ENCODE measurements around the gene CLEC11A.

The CLEC11A gene

GRCh38 chr19:50705422-50706019, 17.6 kb upstream of the CLEC11A start:
- no peak for DNase-seq

DNA sequence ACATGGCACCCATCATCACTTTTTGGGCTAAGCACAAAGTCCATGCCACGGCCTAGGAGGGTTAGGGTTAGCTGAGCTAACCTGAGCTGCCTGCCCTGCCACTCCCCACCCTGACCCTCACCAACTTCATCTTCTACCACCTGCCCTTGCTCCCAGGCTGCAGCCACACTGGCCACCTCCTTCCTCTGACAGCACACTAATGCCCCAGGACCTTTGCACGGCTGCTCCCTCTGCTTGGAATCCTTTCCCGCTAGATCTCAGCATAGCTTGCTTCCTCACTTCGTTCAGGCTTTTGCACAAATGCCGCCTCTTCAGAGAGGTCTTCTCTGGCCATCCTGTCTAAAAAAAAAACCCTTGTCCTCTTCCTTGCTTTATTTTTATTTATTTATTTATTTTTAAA, 16.8 kb upstream of the CLEC11A start:
- no peak for DNase-seq

GRCh38 chr19:50708179-50708879, 14.8 kb upstream of the CLEC11A start:
- DNase-seq, result no peak

GRCh38 chr19:50710094-50710493, 13.1 kb upstream of the CLEC11A start:
- DNase-seq, result no peak

DNA sequence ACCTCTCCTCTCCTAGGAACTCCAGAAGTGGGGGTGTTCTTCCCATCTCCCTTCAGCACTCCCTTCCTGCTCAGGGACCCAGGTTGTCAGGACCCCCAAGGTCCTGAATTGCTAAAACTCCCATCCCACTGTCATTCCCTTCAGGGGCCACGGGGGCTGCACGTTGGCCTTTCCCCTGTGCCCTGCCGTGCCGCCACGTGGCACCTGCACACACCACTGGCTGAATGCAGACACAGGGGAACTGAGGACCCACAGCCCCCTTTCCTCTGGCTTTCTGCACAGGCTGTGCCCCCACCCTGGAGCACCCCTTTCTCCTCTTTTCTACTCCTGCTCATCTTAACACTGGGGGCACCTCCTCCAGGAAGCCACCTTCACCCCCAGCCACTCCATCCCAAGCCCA, 12.6 kb upstream of the CLEC11A start:
- no peak for DNase-seq

DNA sequence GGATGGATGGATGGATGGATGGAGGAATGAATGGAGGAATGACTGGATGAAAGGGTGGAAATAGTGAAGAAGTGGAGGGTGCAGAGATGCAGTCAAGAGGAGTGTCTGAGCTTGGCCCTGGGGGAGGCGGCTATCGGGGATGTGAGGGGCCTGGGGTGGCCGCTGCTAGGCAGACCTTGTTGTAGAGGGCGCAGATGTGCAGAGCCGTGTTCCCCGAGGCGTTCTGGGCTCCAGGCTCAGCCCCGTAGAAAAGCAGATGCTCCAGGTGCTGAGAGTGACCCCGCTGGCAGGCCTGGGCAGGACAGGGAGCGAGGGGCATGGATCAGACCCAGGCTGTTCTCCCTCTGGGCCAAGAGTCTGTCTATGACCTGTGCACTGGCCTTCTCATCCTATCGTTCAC, 12.0 kb upstream of the CLEC11A start:
- no peak for DNase-seq

DNA sequence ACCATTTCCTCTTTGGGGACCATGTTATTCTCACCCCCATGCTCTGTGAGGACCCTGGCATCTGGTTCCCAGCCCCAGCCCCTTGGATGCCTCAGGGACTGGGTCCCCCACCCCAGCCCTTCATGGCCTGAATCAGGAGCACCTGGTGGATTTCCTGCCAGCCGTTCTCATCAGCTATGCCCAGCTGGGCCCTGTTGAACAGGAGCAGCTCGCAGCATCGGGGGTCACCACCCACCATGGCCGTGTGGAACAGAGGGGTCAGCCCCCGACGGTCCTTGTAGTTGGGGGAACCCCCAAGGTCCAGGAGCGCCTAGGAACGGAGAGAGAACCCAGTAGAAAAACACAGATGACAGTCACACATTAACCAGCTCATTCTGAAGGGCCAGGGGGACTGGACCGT, 11.4 kb upstream of the CLEC11A start:
- no peak for DNase-seq

- no peak for DNase-seq
Measured at GRCh38 chr19:50712833-50713232, 10.3 kb upstream of the CLEC11A start.

- DNase-seq, result no peak
Measured at GRCh38 chr19:50713556-50714236, 9.5 kb upstream of the CLEC11A start.

GRCh38 chr19:50716178-50717025, 6.8 kb upstream of the CLEC11A start:
- DNase-seq, result no peak

DNA sequence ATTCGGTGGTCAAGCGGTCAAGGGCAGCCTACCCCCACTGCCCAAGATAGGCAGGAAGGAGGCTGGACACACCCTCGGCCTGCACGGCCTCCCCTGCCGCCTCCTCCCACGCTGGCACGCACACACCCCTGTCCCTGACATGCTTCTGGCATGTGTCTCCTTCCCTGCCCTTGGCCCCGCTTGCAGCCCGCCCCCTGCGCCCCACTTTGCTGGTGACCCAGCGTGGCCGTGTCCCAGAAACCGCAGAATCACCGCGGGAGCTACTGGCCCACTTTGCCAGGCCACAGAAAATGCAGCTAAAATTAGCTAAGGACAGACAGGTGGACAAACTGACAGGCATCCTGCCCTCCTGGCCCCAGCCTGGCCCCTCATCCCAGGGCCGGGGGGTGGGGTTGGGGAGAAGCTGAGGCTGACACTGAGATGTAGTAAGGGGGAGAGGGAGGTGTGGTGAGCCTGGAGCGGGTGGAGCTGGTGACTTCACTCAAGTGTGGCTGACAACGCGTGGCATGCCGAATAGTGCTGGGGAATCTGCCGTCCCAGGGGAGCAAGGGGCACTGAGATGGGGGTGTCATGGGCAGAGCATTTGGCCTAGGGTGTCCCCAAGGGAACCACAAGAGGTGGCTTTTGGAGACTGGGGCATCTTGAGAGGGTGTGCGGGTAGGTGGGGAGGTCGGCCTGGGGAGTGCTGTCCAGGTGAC, 6.0 kb upstream of the CLEC11A start:
- no peak for DNase-seq

GRCh38 chr19:50717891-50718254, 5.3 kb upstream of the CLEC11A start:
- DNase-seq, result no peak

GRCh38 chr19:50718255-50719118, 4.7 kb upstream of the CLEC11A start:
- DNase-seq, result no peak

DNA sequence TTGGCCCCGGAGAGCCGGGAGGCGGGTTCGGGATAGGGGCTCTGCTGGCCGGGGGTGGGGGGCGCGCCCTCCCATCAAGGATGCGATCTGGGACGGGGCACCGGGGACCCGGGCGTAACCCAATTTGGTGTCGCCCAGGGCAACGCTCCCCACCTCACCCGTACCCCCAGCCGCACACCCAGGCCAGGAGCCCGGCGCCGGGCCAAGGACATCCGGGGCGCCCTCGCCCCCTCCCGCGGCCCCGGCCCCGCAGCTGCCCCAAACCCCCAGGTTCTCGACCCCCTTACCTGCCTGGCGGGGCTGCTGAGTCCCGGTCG, 4.1 kb upstream of the CLEC11A start:
- no peak for DNase-seq

GRCh38 chr19:50719566-50719965, 3.6 kb upstream of the CLEC11A start, which contains the start of gene SHANK1:
TSS of gene SHANK1 (minus strand) at chr19:50719802. CDS start at chr19:50716919, 2,883 bp downstream.
- no peak for DNase-seq

- DNase-seq, result no peak
Measured at GRCh38 chr19:50720181-50720920, 2.8 kb upstream of the CLEC11A start.

DNA sequence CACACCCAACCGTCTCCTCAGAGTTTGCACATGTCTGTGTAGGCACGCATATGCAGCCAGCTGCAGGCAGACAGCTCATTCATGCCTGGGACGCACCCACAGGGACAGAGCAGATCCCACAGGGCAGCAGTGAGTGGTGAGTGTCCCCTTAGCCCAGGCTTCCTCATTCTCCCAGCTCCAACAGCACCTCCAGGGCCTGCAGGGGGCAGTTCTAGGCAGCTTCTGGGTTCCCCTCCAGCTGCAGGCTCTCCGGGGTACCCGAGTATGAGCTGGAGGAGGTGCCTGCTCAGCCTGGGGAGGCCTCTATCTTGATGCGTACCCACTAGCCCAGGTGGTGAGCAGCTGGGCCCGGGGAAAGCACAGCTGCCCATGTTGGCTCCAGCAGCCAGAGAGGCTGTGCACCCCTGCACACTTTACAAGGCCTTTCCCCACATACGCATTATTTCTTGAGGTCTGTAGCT, 2.2 kb upstream of the CLEC11A start:
- no peak for DNase-seq

DNA sequence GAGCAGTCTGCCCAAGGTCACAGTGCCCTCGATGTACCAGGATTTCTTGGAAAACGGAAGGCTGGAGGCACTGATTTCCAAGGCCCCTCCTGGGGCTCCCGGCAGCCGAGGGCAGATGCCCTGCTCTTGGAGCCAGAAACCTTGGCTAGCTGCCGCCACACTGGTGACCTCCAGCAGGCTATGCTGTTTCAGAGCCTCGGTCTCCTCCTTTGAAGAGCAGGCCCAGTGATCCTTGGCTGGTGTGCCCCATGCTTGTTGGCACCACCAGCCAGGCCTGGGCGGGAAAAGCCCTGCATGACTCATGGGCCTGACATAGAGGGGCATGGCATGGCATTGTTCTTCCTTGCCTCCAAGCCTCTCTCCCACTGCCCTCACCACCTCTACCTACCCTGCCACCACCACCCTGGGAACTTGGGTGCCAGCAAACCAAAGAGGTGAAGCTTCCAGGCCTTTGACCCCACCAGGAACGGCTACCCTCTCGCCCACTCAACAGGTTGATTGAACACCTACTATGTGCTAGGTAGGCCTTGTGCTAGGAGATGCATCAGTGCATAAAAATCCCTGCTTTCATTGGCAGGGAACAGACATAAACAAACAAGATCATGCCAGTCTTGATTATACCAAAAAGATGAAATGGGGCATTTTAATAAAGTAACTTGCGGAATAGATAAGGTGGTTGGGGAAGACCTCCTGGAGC, 1.6 kb upstream of the CLEC11A start:
- no peak for DNase-seq

DNA sequence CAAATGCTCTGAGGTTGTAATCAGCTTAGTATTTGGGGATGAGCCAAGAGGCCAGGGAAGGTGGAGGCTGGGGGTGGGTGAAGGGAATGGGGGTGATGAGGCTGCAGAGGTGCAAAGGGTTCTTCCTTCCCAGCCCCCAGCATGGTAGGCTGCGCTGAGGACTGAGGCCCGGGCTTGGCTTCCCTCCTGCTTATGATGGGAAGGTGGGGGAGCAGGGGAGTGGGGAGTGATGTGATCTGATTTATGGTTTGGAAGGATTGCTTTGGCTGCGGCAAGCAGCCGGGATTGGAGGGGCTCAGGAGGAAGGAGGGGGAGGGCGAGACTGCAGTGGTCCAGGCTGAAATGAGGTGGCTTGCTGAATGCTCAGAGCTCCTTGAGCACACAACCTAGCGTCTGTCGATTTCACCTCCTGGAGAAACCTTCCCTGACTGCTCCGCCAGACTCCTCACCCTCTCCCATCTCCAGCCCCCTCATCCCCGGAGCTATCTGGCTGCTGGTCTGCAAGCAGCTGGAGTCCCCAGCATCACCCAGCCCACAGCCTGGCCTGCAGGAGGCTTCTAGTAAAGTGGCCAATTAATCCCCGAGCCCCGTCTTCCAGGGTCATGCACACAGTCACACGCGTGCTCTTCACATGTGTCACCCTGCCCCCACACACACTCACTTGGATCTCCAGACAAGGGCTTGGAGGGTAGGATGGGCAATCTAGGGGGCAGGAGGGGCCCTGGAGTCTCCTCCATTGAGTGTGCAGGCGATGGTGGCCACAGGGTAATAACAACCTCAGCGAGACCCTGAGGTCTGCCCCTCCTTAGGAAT, 757 bp upstream of the CLEC11A start:
- DNase-seq, result no peak

Data from effector CD4-positive, alpha-beta T cell (primary cell).